Measurements from ENCODE around the gene DNMT3A. TPM values are rescaled to one million over a fixed set of nuclear protein-coding genes. Genes with fewer than 3 reads are reported as not detected.
A peak's percentile ranks its signal among the peaks of the same experiment; 100 is the strongest.

The DNMT3A gene
- total and polyA plus RNA-seq, 2 of the 8 experiments (the other 6 are each of a cell fraction or from before 2014, with no cell fraction given), result 33.6 to 178 TPM

GRCh38 chr2:25314514-25315315 lies 27.0 kb downstream of the DNMT3A start (continued):
- TF ChIP-seq HDAC2 (IDR thresholded peaks at IDR 0.05; ENCODE audit: borderline replicate concordance in 1 of 2, low read depth in 2 of 2, low read length in 2 of 2) (no peak), SP1 (IDR thresholded peaks at IDR 0.05; ENCODE audit: low read depth, low read length) (peak; percentile 97), ATF3 (IDR thresholded peaks at IDR 0.05; ENCODE audit: insufficient read depth, low read depth, low read length) (no peak), CREB1 (IDR thresholded peaks at IDR 0.05) (no peak), TBP (IDR thresholded peaks at IDR 0.05; ENCODE audit: low read depth, low read length) (no peak; the same call in 1 of the 2 replicates), CHD2 (IDR thresholded peaks at IDR 0.05; ENCODE audit: low read length) (peak; percentile 76), RNF2 (IDR thresholded peaks at IDR 0.05; ENCODE audit: borderline replicate concordance, low read depth, low read length, missing control alignments, poor library complexity, severe bottlenecking) (no peak), SAP30 (IDR thresholded peaks at IDR 0.05; ENCODE audit: insufficient read depth, insufficient replicate concordance, low read length) (no peak), KDM5A (IDR thresholded peaks at IDR 0.05; ENCODE audit: low read length) (no peak), NANOG (IDR thresholded peaks at IDR 0.05; ENCODE audit: insufficient read depth, low read depth, low read length, poor library complexity, severe bottlenecking) (no peak), TAF1 (IDR thresholded peaks at IDR 0.05; ENCODE audit: low read depth, low read length) (no peak), CTCF (IDR thresholded peaks at IDR 0.05; ENCODE audit: control extremely low read depth in 1 of 3, insufficient read depth in 1 of 3, low read depth in 1 of 3, low read length in 3 of 3) (no peak), ATF2 (IDR thresholded peaks at IDR 0.05; ENCODE audit: low read length) (no peak), MAFK (IDR thresholded peaks at IDR 0.05; ENCODE audit: low read depth, low read length) (no peak), GABPA (IDR thresholded peaks at IDR 0.05; ENCODE audit: borderline replicate concordance, insufficient read depth, low read length) (peak; percentile 63; the same call in 1 of the 2 replicates)
